Endothelial cell of umbilical vein (primary cell): ENCODE measurements around the gene ASAP2. TPM values are rescaled to one million over a fixed set of nuclear protein-coding genes. Genes with fewer than 3 reads are reported as not detected.

Experiments
- BruUV-seq: library from RNA; stranded (reverse); fragments of 400-500 nt; replicated peaks from 2 replicates; lab custom pipeline; 2021; lab: Mats Ljungman, UMichigan
- CTCF ChIA-PET: fragments of 300-600, 350-600 bp; sonication (Branson Sonifier 250); formaldehyde crosslinking; loops from one replicate; lab custom pipeline; 2021; ENCODE audit warnings: antibody characterized with exemption, inconsistent platforms; lab: Charles Lee
- POLR2A ChIA-PET: fragments of 300-600, 350-600 bp; sonication (Branson Sonifier 250); formaldehyde crosslinking; loops from one replicate; lab custom pipeline; 2021; ENCODE audit warnings: antibody characterized with exemption, inconsistent platforms; lab: Charles Lee
- DNase-seq: peaks from one replicate; pipeline ENCODE4 v3.0.0-alpha.2; 2011; ENCODE audit warnings: low read depth, low spot score
- FAIRE-seq: peaks from 2 replicates; lab custom pipeline; 2011; peaks lifted over from hg19 to GRCh38; lab: Jason Lieb, UNC
- H2AFZ ChIP-seq: 2 replicates; pipeline ENCODE4 v1.6.0; 2012; ENCODE audit warnings: low read depth, low read length, control low read depth, inconsistent platforms
- H3K27ac ChIP-seq: 2 replicates; pipeline ENCODE4 v1.5.1; 2011; ENCODE audit warnings: low read depth, mild to moderate bottlenecking, control low read depth, low read length, moderate library complexity; ENCODE audit not compliant: insufficient read depth
- H3K27me3 ChIP-seq, 2 experiments: 2 replicates each; pipeline versions ENCODE4 v1.6.0 to v1.6.1; 2011; ENCODE audit warnings: low read length in 2 of 2, mixed read lengths in 1 of 2; ENCODE audit not compliant: control insufficient read depth in 2 of 2, insufficient read depth in 2 of 2
- H3K36me3 ChIP-seq, 2 experiments: 2 replicates in 1 of 2; 3 replicates in 1 of 2; pipeline ENCODE4 v1.5.1; 2011; ENCODE audit warnings: low read length in 2 of 2, mild to moderate bottlenecking in 1 of 2, moderate library complexity in 1 of 2; ENCODE audit not compliant: control insufficient read depth in 2 of 2, insufficient read depth in 2 of 2; ENCODE audit errors: extremely low read depth in 1 of 2
- H3K4me1 ChIP-seq: 3 replicates; pipeline ENCODE4 v1.5.1; 2011; ENCODE audit warnings: mild to moderate bottlenecking, low read length; ENCODE audit not compliant: control insufficient read depth, insufficient read depth; ENCODE audit errors: extremely low read depth
- H3K4me2 ChIP-seq: 2 replicates; pipeline ENCODE4 v1.6.1; 2011; ENCODE audit warnings: low read length, control low read depth, mixed read lengths; ENCODE audit not compliant: insufficient read depth
- H3K4me3 ChIP-seq, 3 experiments: fragments of 200-600 bp in 1 of 3; sonication (generic), shearing (Covaris generic) in 1 of 3; replicated peaks in 1 of 3; 2 replicates each; pipeline ENCODE4 v1.5.1; 2011 to 2016; ENCODE audit warnings: control low read depth in 3 of 3, low read length in 3 of 3, mild to moderate bottlenecking in 2 of 3, inconsistent platforms in 1 of 3, low read depth in 1 of 3, moderate library complexity in 1 of 3; ENCODE audit not compliant: insufficient read depth in 1 of 3
- H3K79me2 ChIP-seq: 2 replicates; pipeline ENCODE4 v1.6.0; 2012; ENCODE audit warnings: low read length, inconsistent platforms; ENCODE audit not compliant: control insufficient read depth, insufficient read depth
- H3K9ac ChIP-seq: replicated peaks from 2 replicates; pipeline ENCODE3; 2011; ENCODE audit warnings: low read length, control low read depth; ENCODE audit not compliant: insufficient read depth; ENCODE audit errors: extremely low read depth
- H3K9me1 ChIP-seq: replicated peaks from 3 replicates; pipeline ENCODE4 v1.6.0; 2011; ENCODE audit warnings: mild to moderate bottlenecking, low read length; ENCODE audit not compliant: control insufficient read depth, insufficient read depth; ENCODE audit errors: extremely low read depth
- H3K9me3 ChIP-seq: replicated peaks from 2 replicates; pipeline ENCODE4 v1.5.1; 2012; ENCODE audit warnings: low read length, inconsistent platforms; ENCODE audit not compliant: control insufficient read depth, insufficient read depth
- H4K20me1 ChIP-seq: replicated peaks from 2 replicates; pipeline ENCODE3; 2011; ENCODE audit warnings: mild to moderate bottlenecking, low read length; ENCODE audit not compliant: control insufficient read depth, insufficient read depth; ENCODE audit errors: extremely low read depth
- EZH2 ChIP-seq: IDR thresholded peaks from 2 replicates; pipeline ENCODE4 v1.6.1; 2012; ENCODE audit warnings: borderline replicate concordance, low read depth, mild to moderate bottlenecking, moderate library complexity, low read length, inconsistent platforms; ENCODE audit not compliant: severe bottlenecking
- FOS ChIP-seq: IDR thresholded peaks from 2 replicates; pipeline ENCODE4 v1.6.1; 2011; ENCODE audit warnings: mild to moderate bottlenecking, low read length, moderate library complexity, borderline replicate concordance; ENCODE audit not compliant: insufficient read depth
- GATA2 ChIP-seq: IDR thresholded peaks from 2 replicates; pipeline ENCODE4 v1.7.0; 2011; ENCODE audit warnings: low read depth, mild to moderate bottlenecking, moderate library complexity, mixed read lengths, low read length; ENCODE audit not compliant: insufficient read length, insufficient read depth
- JUN ChIP-seq: IDR thresholded peaks from 2 replicates; pipeline ENCODE4 v1.6.1; 2011; ENCODE audit warnings: borderline replicate concordance, low read depth; ENCODE audit not compliant: insufficient read length, insufficient read depth
- MYC ChIP-seq: IDR thresholded peaks from one replicate; pipeline ENCODE4 v1.6.1; 2011; ENCODE audit warnings: mild to moderate bottlenecking, low read depth, low read length
- POLR2A ChIP-seq: IDR thresholded peaks from 2 replicates; pipeline ENCODE4 v1.6.1; 2012; ENCODE audit warnings: low read depth, mild to moderate bottlenecking, control low read depth, low read length
- POLR2AphosphoS5 ChIP-seq: IDR thresholded peaks from 2 replicates; pipeline ENCODE4 v1.6.1; 2012; ENCODE audit warnings: low read depth, mild to moderate bottlenecking, control low read depth, low read length, moderate library complexity; ENCODE audit not compliant: insufficient read depth
- dilution Hi-C: fragments of 300-500 bp; cut with MboI; formaldehyde crosslinking; loops from one replicate; pipeline ENCODE4 v1.15.0; 2019; ENCODE audit warnings: low sequenced_read_pairs; ENCODE audit not compliant: extremely low pct_ligation_motif_present
- intact Hi-C: fragments of 100-400 bp; cut with micrococcal nuclease; formaldehyde crosslinking; loops from one replicate; pipeline ENCODE4 v1.10.0; 2022
- polyA plus RNA-seq, 4 experiments: library from polyadenylated mRNA; depleted of rRNA in 3 of 4; stranded (reverse) in 3 of 4; unstranded in 1 of 4; fragments of >200 nt; gene quantifications; 2 replicates each; pipeline versions ENCODE4 v1.2.1 to v1.2.3, GENCODE V29; 2011 to 2012; ENCODE audit warnings: missing spikeins in 1 of 4
- total RNA-seq: library from RNA; stranded (reverse); gene quantifications from 2 replicates; pipeline ENCODE4 v1.2.3, GENCODE V29; 2021
- TF ChIP-seq, protein P1 (sequence below): IDR thresholded peaks from 2 replicates; pipeline ENCODE4 v1.6.1; 2011; ENCODE audit not compliant: insufficient read depth, insufficient read length
- TF ChIP-seq, protein P2 (sequence below), 2 donors: IDR thresholded peaks; 1 replicate in 1 of 2; 2 replicates in 1 of 2; pipeline ENCODE4 v1.5.1; 2011; ENCODE audit warnings: low read length in 2 of 2, mild to moderate bottlenecking in 2 of 2, moderate library complexity in 2 of 2, control low read depth in 1 of 2, inconsistent platforms in 1 of 2, low read depth in 1 of 2; ENCODE audit not compliant: insufficient read depth in 1 of 2; ENCODE audit errors: extremely low read depth in 1 of 2

ASAP2 gene
- total and polyA plus RNA-seq, 2 donors (not counting 3 experiments of a cell fraction or from before 2014, with no cell fraction given), result 31.1 to 79.2 TPM

DNA sequence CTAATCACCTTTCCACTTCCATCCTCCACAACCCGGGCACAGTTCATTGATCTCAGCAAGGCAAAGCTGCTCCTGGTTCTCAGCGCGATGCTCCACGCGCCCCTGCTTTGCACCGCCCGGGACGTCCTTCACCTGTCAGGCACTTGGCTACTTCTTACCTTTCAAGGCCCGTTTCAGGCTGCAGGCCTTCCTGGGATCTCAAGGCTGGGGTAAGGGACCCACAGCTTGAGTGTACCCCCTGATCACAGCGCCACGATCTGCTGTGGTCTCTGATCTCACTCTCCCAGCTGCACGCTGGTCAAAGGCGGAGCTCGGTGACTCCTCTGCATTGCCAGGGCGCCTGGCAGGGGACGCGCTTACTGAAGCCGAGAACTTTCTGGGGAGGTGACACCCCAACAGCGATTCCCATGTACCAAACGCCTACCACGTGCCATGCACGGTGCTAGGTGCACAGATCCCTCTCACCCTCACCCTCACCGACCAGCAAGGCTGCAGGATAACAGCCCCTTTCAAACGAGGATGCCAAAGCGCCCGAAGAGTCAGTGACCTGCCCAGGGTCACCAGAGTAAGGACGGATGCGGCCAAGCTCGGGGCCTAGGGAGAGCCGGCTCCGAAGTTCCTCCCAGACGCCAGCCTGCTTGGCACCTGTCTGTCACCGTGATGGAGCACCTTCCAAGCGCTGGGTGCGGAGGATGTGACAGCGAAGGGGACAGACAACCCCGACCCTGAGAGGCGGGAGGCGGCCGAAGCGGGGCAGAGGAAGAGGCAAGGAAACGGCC lies 215.9 kb downstream of the ASAP2 start:
- TSS peak; percentile 13 for BruUV-seq
- peak overlapping the region; percentile 10 to 98 (median 75) for H3K4me3 ChIP-seq
- peak overlapping the region; percentile 56 for H3K4me2 ChIP-seq
- H3K27ac ChIP-seq, result peak overlapping the region; percentile 62
- no peaks in the 10 kb centered on the region for H3K9me3 ChIP-seq
- H2AFZ ChIP-seq, result peak overlapping the region; percentile 5
- peaks cover 16% of the 10 kb centered on the region for H3K4me1 ChIP-seq
- no peaks in the 10 kb centered on the region for H4K20me1 ChIP-seq
- ChIA-PET POLR2A (no interaction called here), CTCF (interaction anchor here (0.8 to 1.6 kb wide), 3 partner anchors 24 to 279 kb away, joined by 3 read pairs; no protein-coding TSS in a partner anchor)
- FAIRE-seq (peak; percentile 18), DNase-seq (peak; percentile 45)
- dilution Hi-C loops (no loop called here), intact Hi-C loops (loop anchor here (1.0 to 5.0 kb wide), 5 partner anchors 53 to 280 kb away; partner anchors contain the start of genes ASAP2 and YWHAQ)
- H3K9ac ChIP-seq, result peak overlapping the region; percentile 90
- H3K9me1 ChIP-seq, result no peaks in the 10 kb centered on the region
- peaks cover 52% of the 10 kb centered on the region for H3K79me2 ChIP-seq
- no peaks in the 10 kb centered on the region for H3K27me3 ChIP-seq
- no peak for TF ChIP-seq EZH2
- TF ChIP-seq MYC, result no peak
- no peak for TF ChIP-seq JUN
- TF ChIP-seq GATA2, result no peak
- no peak for TF ChIP-seq FOS
- TF ChIP-seq, protein P1, sequence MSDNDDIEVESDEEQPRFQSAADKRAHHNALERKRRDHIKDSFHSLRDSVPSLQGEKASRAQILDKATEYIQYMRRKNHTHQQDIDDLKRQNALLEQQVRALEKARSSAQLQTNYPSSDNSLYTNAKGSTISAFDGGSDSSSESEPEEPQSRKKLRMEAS, result no peak
- TF ChIP-seq, protein P2, sequence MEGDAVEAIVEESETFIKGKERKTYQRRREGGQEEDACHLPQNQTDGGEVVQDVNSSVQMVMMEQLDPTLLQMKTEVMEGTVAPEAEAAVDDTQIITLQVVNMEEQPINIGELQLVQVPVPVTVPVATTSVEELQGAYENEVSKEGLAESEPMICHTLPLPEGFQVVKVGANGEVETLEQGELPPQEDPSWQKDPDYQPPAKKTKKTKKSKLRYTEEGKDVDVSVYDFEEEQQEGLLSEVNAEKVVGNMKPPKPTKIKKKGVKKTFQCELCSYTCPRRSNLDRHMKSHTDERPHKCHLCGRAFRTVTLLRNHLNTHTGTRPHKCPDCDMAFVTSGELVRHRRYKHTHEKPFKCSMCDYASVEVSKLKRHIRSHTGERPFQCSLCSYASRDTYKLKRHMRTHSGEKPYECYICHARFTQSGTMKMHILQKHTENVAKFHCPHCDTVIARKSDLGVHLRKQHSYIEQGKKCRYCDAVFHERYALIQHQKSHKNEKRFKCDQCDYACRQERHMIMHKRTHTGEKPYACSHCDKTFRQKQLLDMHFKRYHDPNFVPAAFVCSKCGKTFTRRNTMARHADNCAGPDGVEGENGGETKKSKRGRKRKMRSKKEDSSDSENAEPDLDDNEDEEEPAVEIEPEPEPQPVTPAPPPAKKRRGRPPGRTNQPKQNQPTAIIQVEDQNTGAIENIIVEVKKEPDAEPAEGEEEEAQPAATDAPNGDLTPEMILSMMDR (IDR thresholded peaks at IDR 0.05; ENCODE audit: extremely low read depth in 1 of 2, insufficient read depth in 1 of 2, low read depth in 1 of 2, low read length in 2 of 2), result no peak
- no peak for TF ChIP-seq POLR2A
- no peak for TF ChIP-seq POLR2AphosphoS5
- H3K36me3 ChIP-seq, result no peaks in the 10 kb centered on the region
